ENCODE measurements around the gene SLCO1C1. TPM values are rescaled to one million over a fixed set of nuclear protein-coding genes. Genes with fewer than 3 reads are reported as not detected.

SLCO1C1 gene
- total and polyA plus RNA-seq, 9 of the 15 experiments (the other 6 are each of a cell fraction or from before 2014, with no cell fraction given): not detected

DNA sequence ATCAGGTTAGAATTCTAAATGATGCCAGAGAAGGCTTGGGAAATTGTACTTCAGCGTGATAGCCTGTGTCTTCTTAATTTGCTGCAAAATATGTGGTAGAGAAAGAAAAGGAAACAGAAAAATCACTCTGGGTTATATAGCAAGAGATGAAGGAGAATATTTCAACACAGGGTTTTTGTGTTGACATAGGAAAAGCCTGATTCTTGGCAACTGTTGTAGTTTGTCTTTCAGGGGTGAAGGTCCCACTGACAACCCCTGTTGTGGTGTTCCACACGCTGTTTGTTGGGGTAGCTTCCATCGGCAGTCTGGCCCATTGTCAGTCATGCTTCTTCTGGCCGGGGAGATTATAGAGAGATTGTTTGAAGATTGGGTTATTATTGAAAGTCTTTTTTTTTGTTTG lies 13.8 kb upstream of the SLCO1C1 start:
- no peak overlapping the region for H3K27ac ChIP-seq (ENCODE audit: extremely low read depth, low read depth, low read length)
- H3K4me2 ChIP-seq (ENCODE audit: insufficient read depth, low read length): no peak overlapping the region
- H3K9ac ChIP-seq (ENCODE audit: insufficient read depth in 1 of 2, low read depth in 2 of 2, low read length in 2 of 2): no peak overlapping the region
- no peaks in the 10 kb centered on the region for H3K36me3 ChIP-seq (ENCODE audit: control insufficient read depth, insufficient read depth, low read length)
- ATAC-seq (no peak), FAIRE-seq (no peak), DNase-seq (ENCODE audit: extremely low read depth in 1 of 4, low spot score in 3 of 4) (no peak)
- no peaks in the 10 kb centered on the region for H3K79me2 ChIP-seq (ENCODE audit: control insufficient read depth, insufficient read depth, low read length)
- H3K9me1 ChIP-seq (ENCODE audit: control insufficient read depth, insufficient read depth, low read length): no peaks in the 10 kb centered on the region
- no peak overlapping the region for H2AFZ ChIP-seq (ENCODE audit: low read depth, low read length)
- ChIA-PET CTCF (ENCODE audit: low intra/inter-chr PET ratio) (no interaction called here), POLR2A (no interaction called here)
- intact Hi-C loops (cut with micrococcal nuclease): no loop called here
- H3K9me3 ChIP-seq (replicated peaks; ENCODE audit: control insufficient read depth, insufficient read depth, low read depth, low read length): no peaks in the 10 kb centered on the region
- TF ChIP-seq RBM34 (IDR thresholded peaks at IDR 0.05; ENCODE audit: borderline replicate concordance, insufficient read depth, low read length) (no peak), PTBP1 (IDR thresholded peaks at IDR 0.05; ENCODE audit: low read depth, low read length) (no peak), ZNF57 (CRISPR knock-in tag; IDR thresholded peaks at IDR 0.05) (no peak), PTRF (tag; IDR thresholded peaks at IDR 0.05) (no peak), ELF2 (CRISPR knock-in tag; IDR thresholded peaks at IDR 0.05) (no peak), MAX (CRISPR knock-in tag; IDR thresholded peaks at IDR 0.05) (no peak), FIP1L1 (IDR thresholded peaks at IDR 0.05; ENCODE audit: low read depth, low read length, poor library complexity, severe bottlenecking) (no peak), PPARD (CRISPR knock-in tag; IDR thresholded peaks at IDR 0.05) (no peak), ZNF384 (IDR thresholded peaks at IDR 0.05; ENCODE audit: low read depth, low read length) (no peak), NCOA6 (IDR thresholded peaks at IDR 0.05) (no peak), RFX1 (IDR thresholded peaks at IDR 0.05) (no peak), SRSF1 (IDR thresholded peaks at IDR 0.05; ENCODE audit: low read depth, low read length) (no peak), POLR2G (IDR thresholded peaks at IDR 0.05; ENCODE audit: low read depth, low read length) (no peak), MTF1 (CRISPR knock-in tag; IDR thresholded peaks at IDR 0.05; ENCODE audit: borderline replicate concordance) (no peak), GTF2A2 (tag; IDR thresholded peaks at IDR 0.05) (no peak), ZNF274 (IDR thresholded peaks at IDR 0.05; ENCODE audit: borderline replicate concordance, low read depth, low read length) (no peak), ZNF449 (CRISPR knock-in tag; IDR thresholded peaks at IDR 0.05) (no peak)
- TF ChIP-seq, protein P1, sequence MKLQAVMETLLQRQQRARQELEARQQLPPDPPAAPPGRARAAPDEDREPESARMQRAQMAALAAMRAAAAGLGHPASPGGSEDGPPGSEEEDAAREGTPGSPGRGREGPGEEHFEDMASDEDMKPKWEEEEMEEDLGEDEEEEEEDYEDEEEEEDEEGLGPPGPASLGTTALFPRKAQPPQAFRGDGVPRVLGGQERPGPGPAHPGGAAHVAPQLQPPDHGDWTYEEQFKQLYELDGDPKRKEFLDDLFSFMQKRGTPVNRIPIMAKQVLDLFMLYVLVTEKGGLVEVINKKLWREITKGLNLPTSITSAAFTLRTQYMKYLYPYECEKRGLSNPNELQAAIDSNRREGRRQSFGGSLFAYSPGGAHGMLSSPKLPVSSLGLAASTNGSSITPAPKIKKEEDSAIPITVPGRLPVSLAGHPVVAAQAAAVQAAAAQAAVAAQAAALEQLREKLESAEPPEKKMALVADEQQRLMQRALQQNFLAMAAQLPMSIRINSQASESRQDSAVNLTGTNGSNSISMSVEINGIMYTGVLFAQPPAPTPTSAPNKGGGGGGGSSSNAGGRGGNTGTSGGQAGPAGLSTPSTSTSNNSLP (IDR thresholded peaks at IDR 0.05; ENCODE audit: borderline replicate concordance, low read depth, low read length): no peak
- no TSS peak for BruUV-seq (replicated peaks)
- H3K4me1 ChIP-seq (replicated peaks in 1 of 2; ENCODE audit: control insufficient read depth in 2 of 2, insufficient read depth in 2 of 2, low read length in 2 of 2): no peaks in the 10 kb centered on the region
- no peaks in the 10 kb centered on the region for H4K20me1 ChIP-seq (replicated peaks; ENCODE audit: control insufficient read depth, insufficient read depth, low read length)
- H3K4me3 ChIP-seq: no peak overlapping the region
- H3K27me3 ChIP-seq (ENCODE audit: control insufficient read depth in 2 of 2, insufficient read depth in 2 of 2, low read length in 2 of 2): no peaks in the 10 kb centered on the region
- in situ Hi-C loops (cut with MboI): no loop called here
- WGBS (ENCODE audit: insufficient coverage, low coverage, missing lambda C conversion rate): 0% methylated on average over 4 of the region's 4 CpGs
